NB4 (cell line): ENCODE measurements around the gene CSNK1A1.
A peak's percentile ranks its signal among the peaks of the same experiment; 100 is the strongest.
"Not testable (repeated sequence)": the region's sequence is repeated elsewhere in the genome, so short reads cannot be mapped to it uniquely, and the experiment has no call there.

Experiments
- DNase-seq: peaks from one replicate; pipeline ENCODE4 v3.0.0; 2010; ENCODE audit warnings: low read depth
- H3K4me3 ChIP-seq: one replicate; pipeline ENCODE4 v1.5.1; 2011; ENCODE audit warnings: mild to moderate bottlenecking, low read depth, low read length, moderate library complexity
- CTCF ChIP-seq: IDR thresholded peaks from one replicate; pipeline ENCODE4 v1.5.1; 2012; ENCODE audit warnings: low read depth, low read length
- MAX ChIP-seq: IDR thresholded peaks from 2 replicates; pipeline ENCODE4 v1.6.1; 2011; ENCODE audit warnings: low read depth, low read length
- MYC ChIP-seq: IDR thresholded peaks from 2 replicates; pipeline ENCODE4 v1.6.1; 2011; ENCODE audit warnings: low read depth, low read length
- POLR2A ChIP-seq: IDR thresholded peaks from 2 replicates; pipeline ENCODE4 v1.6.1; 2011; ENCODE audit warnings: mild to moderate bottlenecking; ENCODE audit not compliant: insufficient read length; ENCODE audit errors: extremely low read depth

Gene CSNK1A1

GRCh38 chr5:149551227-149552037, at the start of gene CSNK1A1:
CSNK1A1 (minus strand) TSS chr5:149551439; CDS start chr5:149550964, 475 bp downstream.
- peak; percentile 99 for DNase-seq
- TF ChIP-seq POLR2A (peak; percentile 95), MYC (peak; percentile 48; the same call in 1 of the 2 replicates), CTCF (peak; percentile 81), MAX (no peak)

GRCh38 chr5:149600932-149601331, 49.7 kb upstream of the CSNK1A1 start:
- no peak overlapping the region for H3K4me3 ChIP-seq
- DNase-seq: no peak
- no peak for TF ChIP-seq MYC
- TF ChIP-seq MAX: no peak
- no peak for TF ChIP-seq POLR2A
- no peak for TF ChIP-seq CTCF

More at GRCh38 chr5:149551227-149552037, at the start of gene CSNK1A1:
- peak within 1 kb of the TSS; percentile 94 for H3K4me3 ChIP-seq

- H3K4me3 ChIP-seq: no peak overlapping the region
- TF ChIP-seq CTCF: no peak
- no peak for TF ChIP-seq MYC
- TF ChIP-seq POLR2A: no peak
- TF ChIP-seq MAX: no peak
- DNase-seq: no peak
These were observed 48.1 kb upstream of the CSNK1A1 start for GRCh38 chr5:149599375-149599774.

GRCh38 chr5:149598966-149599365, 47.7 kb upstream of the CSNK1A1 start:
- DNase-seq: no peak
- TF ChIP-seq CTCF: no peak
- TF ChIP-seq POLR2A: no peak
- TF ChIP-seq MAX: no peak
- no peak for TF ChIP-seq MYC

GRCh38 chr5:149598234-149598633, 47.0 kb upstream of the CSNK1A1 start:
- DNase-seq, H3K4me3 ChIP-seq: not testable (repeated sequence)

More at GRCh38 chr5:149598966-149599365, 47.7 kb upstream of the CSNK1A1 start:
- no peak overlapping the region for H3K4me3 ChIP-seq

GRCh38 chr5:149597618-149598017, 46.4 kb upstream of the CSNK1A1 start:
- H3K4me3 ChIP-seq: no peak overlapping the region
- no peak for TF ChIP-seq CTCF
- TF ChIP-seq POLR2A: no peak
- no peak for TF ChIP-seq MAX
- no peak for TF ChIP-seq MYC
- DNase-seq: no peak
